Prostate gland (tissue), 2 donors: ENCODE data around the gene ARSB.

Experiments
- CTCF ChIP-seq, 4 experiments: fragments of 200-600 bp in 2 of 4; fragments of 450-650 bp in 2 of 4; sonication (generic) in 2 of 4; IDR thresholded peaks; 1 replicate in 3 of 4; 2 replicates in 1 of 4; pipeline ENCODE4 v1.5.1; 2016 to 2019; ENCODE audit warnings: antibody characterized with exemption in 4 of 4, mild to moderate bottlenecking in 2 of 4, moderate library complexity in 2 of 4
- POLR2A ChIP-seq: fragments of 450-650 bp; IDR thresholded peaks from one replicate; pipeline ENCODE4 v1.6.1; 2016; ENCODE audit warnings: antibody characterized with exemption, mild to moderate bottlenecking

- TF ChIP-seq CTCF (IDR thresholded peaks at IDR 0.05), result no peak
- TF ChIP-seq POLR2A, result no peak
Measured at GRCh38 chr5:78926252-78926651, 58.9 kb downstream of the ARSB start.
